Ectodermal cell (in vitro differentiated cells): Measurements from ENCODE around the gene AKAP11.

ENCODE experiments used
- H3K27ac ChIP-seq: 2 replicates; pipeline ENCODE4 v1.7.0; 2013; ENCODE audit warnings: mild to moderate bottlenecking, low read depth, low read length; ENCODE audit not compliant: insufficient read depth, poor library complexity, severe bottlenecking
- H3K27me3 ChIP-seq: 2 replicates; pipeline ENCODE4 v1.7.0; 2013; ENCODE audit warnings: mild to moderate bottlenecking, low read length; ENCODE audit not compliant: insufficient read depth, control insufficient read depth, poor library complexity, severe bottlenecking
- H3K36me3 ChIP-seq: one replicate; pipeline ENCODE4 v1.7.0; 2013; ENCODE audit warnings: low read length; ENCODE audit not compliant: control insufficient read depth, insufficient read depth
- H3K4me1 ChIP-seq: one replicate; pipeline ENCODE4 v1.7.0; 2013; ENCODE audit warnings: low read length; ENCODE audit not compliant: control insufficient read depth, insufficient read depth
- H3K4me3 ChIP-seq: 2 replicates; pipeline ENCODE4 v1.7.0; 2013; ENCODE audit warnings: low read depth, low read length, control low read depth; ENCODE audit not compliant: insufficient read depth
- H3K9me3 ChIP-seq: 2 replicates; pipeline ENCODE4 v1.7.0; 2013; ENCODE audit warnings: mild to moderate bottlenecking, low read length, moderate library complexity; ENCODE audit not compliant: control insufficient read depth
- WGBS, 2 experiments: methylation state at CpG; one replicate each; pipeline ENCODE4 v1.1.7; 2013; ENCODE audit warnings: missing lambda C conversion rate in 2 of 2; 5-methylcytosine and 5-hydroxymethylcytosine counted together

AKAP11 gene

DNA sequence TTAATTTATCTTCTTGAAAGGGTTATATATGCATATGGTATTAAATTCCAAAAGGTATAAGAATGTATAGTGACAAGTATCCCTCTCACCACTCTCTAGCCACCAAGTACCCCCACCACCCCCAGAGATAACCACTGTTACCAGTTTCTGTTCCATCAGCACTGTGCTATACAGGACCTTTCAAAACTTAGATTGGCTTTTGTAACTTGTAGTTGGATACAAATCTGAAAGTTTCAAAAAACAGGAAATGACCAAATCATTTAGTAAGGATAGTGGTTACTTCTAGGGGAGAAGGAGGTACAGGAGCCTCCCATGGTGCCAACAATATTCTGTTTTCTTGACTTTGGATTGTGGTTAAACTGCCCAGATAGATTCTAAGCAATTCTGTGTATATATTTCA lies 56.7 kb downstream of the AKAP11 start:
- Histone ChIP-seq H3K27ac (no peak overlapping the region), H3K4me3 (no peak overlapping the region)

DNA sequence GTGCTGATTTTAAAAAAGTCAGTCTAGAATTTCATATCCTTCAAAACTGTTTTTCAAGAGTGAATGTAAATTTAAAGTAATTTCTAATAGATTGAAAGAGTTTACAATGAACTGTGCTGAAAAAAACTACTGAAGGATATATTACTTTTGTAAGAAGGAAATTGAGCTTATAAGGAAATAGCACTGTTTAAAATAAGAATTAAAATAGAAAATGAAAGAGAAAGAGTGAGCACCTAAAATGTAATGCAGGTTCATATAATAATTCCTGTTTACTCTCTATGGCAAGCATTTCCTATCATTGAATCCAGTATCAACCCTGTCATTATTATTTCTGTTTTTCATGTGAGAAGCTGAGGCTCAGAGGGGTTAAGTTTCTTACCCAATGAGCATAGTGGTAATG lies 57.3 kb downstream of the AKAP11 start:
- H3K9me3 ChIP-seq = no peaks in the 10 kb centered on the region
- no peak overlapping the region for H3K27ac ChIP-seq
- H3K4me1 ChIP-seq = no peaks in the 10 kb centered on the region
- no peak overlapping the region for H3K4me3 ChIP-seq
- H3K27me3 ChIP-seq = no peaks in the 10 kb centered on the region
- no peaks in the 10 kb centered on the region for H3K36me3 ChIP-seq

More for the DNA sequence above, 56.7 kb downstream of the AKAP11 start:
- no peaks in the 10 kb centered on the region for H3K4me1 ChIP-seq
- no peaks in the 10 kb centered on the region for H3K27me3 ChIP-seq
- no peaks in the 10 kb centered on the region for H3K36me3 ChIP-seq
- no peaks in the 10 kb centered on the region for H3K9me3 ChIP-seq

DNA sequence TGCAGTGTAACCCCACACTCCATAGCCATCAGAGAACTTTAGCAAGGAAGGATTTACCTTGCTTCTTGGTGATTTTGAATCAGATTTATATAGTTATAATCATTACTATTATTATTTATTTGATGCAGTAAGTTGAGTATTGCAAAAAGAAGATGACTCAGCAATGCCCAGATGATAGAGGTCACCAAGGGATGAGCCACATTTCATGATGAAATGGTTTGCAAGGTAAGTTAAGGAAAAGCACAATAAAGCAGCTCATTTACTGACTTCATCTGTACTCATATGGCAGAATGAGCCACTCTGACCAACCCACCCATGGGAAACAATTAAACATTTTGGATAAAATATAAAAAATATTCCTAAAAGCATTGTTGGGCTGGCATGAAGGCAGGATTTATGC lies 59.1 kb downstream of the AKAP11 start:
- H3K36me3 ChIP-seq = no peaks in the 10 kb centered on the region
- no peak overlapping the region for H3K4me3 ChIP-seq
- no peaks in the 10 kb centered on the region for H3K9me3 ChIP-seq
- no peak overlapping the region for H3K27ac ChIP-seq
- no peaks in the 10 kb centered on the region for H3K4me1 ChIP-seq
- H3K27me3 ChIP-seq = no peaks in the 10 kb centered on the region

DNA sequence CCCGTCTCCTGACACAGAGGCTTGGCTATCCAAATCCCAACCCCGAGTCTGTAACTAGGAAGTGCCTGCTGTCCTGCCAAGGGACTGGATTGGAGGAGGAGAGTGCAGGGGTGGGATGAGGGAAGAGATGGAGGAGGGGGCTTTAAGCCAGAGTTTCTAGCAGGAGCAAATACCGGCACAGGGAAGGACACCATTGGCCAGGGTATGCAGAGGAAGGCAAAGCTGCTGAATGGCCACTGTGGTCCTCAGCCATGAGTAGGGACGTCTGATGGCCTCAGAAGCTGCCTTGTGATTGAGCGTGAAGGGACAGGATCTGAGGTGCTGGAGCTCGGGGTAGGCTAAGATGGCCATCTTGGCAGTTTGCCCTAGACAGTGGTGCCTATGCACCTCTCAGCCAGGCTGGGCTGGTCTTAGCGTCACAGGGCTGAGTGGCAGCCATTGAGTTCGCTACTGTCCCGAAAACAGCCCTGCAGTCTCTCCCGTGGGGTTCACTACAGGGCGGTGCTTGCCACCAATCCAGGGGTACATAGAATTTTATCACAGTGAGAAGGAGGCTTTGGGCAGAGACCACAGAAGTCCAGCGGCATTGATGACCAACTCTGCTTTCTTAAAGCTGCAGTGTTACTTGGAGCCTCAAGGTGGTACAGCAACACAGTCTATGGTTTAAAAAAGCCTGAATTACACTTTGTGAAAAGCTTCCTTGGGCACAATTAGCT lies 61.8 kb downstream of the AKAP11 start:
- Histone ChIP-seq H3K4me1 (no peaks in the 10 kb centered on the region), H3K27ac (no peak overlapping the region), H3K36me3 (no peaks in the 10 kb centered on the region), H3K9me3 (no peaks in the 10 kb centered on the region), H3K27me3 (no peaks in the 10 kb centered on the region), H3K4me3 (no peak overlapping the region)
- 79 to 81% methylated on average over 12 of the region's 12 CpGs for WGBS, 2 experiments

DNA sequence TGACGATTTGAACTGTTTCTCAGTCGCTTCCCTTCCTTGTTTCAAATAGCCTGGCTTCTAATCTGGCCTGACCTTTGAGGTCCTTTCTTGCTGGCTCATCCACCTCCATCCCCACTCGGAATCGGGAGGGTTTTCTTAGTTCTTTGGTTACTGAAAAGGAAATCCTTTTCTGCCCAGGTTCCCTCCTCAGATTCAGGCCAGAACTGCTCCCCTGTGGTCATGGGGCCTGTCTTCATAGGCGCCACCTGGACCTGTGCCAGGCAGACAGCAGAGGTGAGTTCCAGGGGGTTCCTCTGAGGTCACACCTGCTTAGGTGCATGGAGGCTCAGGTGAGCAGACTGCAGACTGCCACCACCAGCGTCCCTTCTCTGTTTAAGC lies 62.4 kb downstream of the AKAP11 start:
- no peaks in the 10 kb centered on the region for H3K9me3 ChIP-seq
- WGBS, 2 experiments = 53 to 65% methylated on average over 6 of the region's 6 CpGs
- H3K4me3 ChIP-seq = no peak overlapping the region
- no peaks in the 10 kb centered on the region for H3K4me1 ChIP-seq
- no peaks in the 10 kb centered on the region for H3K36me3 ChIP-seq
- no peak overlapping the region for H3K27ac ChIP-seq
- H3K27me3 ChIP-seq = no peaks in the 10 kb centered on the region

DNA sequence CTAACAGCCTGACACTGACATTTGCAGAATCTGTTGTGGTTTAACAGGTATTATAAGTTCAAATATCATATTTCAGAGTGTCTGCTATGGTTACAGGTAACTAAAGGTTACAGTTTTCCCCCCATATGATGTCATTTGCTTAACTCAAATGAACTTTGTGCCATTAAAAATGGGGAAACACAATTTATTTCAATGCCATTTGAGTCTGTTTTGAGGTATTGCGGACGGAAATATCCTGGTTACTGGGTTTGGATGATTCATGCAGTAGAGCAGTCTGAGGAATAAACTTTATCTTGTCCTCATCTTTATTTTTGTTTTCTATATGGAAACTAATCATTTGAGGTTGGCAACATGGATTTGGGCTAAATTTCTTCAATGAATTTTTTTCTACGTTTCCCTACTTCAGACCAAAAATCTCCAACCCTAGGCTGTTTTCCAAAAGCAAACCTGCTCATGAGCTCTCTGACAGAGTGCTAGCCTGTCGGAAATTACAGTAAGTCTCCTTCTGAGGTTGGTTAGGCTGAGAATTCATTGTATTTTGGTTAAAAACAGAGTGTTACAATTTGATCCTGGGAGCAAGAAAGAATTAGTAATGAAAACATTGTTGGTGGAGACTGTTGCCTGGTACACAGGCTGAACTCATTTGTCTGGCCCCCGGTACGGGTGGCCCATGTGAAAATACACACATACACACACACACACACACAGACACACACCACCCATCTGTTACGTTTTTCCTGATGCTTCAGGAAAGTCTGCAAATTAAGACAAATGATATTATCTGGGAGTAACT lies 66.1 kb downstream of the AKAP11 start:
- Histone ChIP-seq H3K4me3 (no peak overlapping the region), H3K27me3 (no peaks in the 10 kb centered on the region), H3K9me3 (no peaks in the 10 kb centered on the region), H3K36me3 (no peaks in the 10 kb centered on the region), H3K4me1 (no peaks in the 10 kb centered on the region), H3K27ac (no peak overlapping the region)
- WGBS, 2 experiments = 94 to 96% methylated on average over 6 of the region's 7 CpGs

DNA sequence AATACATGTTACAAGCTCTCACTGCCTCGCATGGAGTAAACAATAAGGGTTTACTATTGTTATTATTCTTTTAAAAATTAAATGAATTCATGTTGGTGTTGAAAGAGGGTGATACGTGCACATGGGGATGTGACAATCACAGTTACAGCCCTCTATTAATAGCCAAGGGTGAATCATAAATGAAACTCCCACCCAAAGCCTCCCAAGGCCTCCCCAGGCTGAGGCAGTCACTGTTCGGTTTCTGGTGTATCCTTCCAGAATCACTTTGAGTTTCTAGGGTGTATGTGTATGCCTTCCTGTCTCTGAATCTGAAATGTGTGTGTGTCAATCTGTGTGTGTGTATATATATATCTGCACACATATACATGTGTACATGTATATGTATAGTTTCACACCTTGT lies 73.4 kb downstream of the AKAP11 start:
- WGBS, 2 experiments = 90 to 100% methylated on average over 1 to 3 of the region's 3 CpGs
- no peaks in the 10 kb centered on the region for H3K9me3 ChIP-seq
- no peak overlapping the region for H3K4me3 ChIP-seq
- H3K27me3 ChIP-seq = no peaks in the 10 kb centered on the region
- H3K4me1 ChIP-seq = no peaks in the 10 kb centered on the region
- H3K36me3 ChIP-seq = no peaks in the 10 kb centered on the region
- no peak overlapping the region for H3K27ac ChIP-seq

DNA sequence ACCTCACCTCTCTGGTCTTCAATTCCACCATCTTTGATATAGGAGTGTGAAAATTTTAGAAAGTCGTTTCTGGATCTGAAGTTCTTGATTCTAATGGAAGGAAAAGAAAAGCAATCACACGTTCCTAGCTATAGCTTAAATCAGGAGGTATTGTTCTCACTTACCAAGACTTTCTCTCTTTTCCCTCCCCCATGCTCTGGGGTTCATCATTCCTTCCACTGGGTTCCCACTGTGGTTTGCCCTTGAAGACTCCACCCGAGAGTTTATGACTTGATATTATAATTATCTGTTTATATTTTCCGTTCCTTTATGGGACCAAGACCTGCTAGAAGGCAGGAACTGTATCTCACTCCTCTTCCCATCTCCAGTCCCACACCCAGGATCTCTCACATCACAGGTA lies 76.6 kb downstream of the AKAP11 start:
- H3K27ac ChIP-seq = no peak overlapping the region
- no peaks in the 10 kb centered on the region for H3K36me3 ChIP-seq
- H3K4me1 ChIP-seq = no peaks in the 10 kb centered on the region
- H3K9me3 ChIP-seq = no peaks in the 10 kb centered on the region
- no peak overlapping the region for H3K4me3 ChIP-seq
- WGBS, 2 experiments = 88 to 90% methylated on average over 2 to 3 of the region's 4 CpGs
- no peaks in the 10 kb centered on the region for H3K27me3 ChIP-seq

DNA sequence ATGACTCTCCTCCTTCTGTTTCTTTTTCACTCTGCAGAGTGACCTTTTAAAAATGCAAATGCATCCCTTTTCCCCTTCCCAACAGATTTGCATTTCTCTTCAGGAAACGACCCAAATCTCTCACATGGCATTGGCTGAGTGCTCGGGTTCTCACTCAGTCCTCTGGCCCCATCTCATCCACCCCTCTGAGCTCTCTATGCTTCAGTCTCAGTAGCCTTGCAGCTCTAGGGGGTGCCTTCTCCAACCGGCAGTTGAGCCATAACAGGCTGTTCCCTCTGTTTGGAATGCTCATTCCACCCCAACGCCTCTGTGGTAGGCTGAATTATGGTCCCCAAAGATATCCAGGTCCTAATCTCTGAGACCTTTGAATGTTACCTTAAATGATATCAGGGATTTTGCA lies 78.2 kb downstream of the AKAP11 start:
- 48 to 59% methylated on average over 4 of the region's 4 CpGs for WGBS, 2 experiments
- Histone ChIP-seq H3K9me3 (no peaks in the 10 kb centered on the region), H3K4me3 (no peak overlapping the region), H3K36me3 (no peaks in the 10 kb centered on the region), H3K27me3 (no peaks in the 10 kb centered on the region), H3K4me1 (no peaks in the 10 kb centered on the region), H3K27ac (no peak overlapping the region)

DNA sequence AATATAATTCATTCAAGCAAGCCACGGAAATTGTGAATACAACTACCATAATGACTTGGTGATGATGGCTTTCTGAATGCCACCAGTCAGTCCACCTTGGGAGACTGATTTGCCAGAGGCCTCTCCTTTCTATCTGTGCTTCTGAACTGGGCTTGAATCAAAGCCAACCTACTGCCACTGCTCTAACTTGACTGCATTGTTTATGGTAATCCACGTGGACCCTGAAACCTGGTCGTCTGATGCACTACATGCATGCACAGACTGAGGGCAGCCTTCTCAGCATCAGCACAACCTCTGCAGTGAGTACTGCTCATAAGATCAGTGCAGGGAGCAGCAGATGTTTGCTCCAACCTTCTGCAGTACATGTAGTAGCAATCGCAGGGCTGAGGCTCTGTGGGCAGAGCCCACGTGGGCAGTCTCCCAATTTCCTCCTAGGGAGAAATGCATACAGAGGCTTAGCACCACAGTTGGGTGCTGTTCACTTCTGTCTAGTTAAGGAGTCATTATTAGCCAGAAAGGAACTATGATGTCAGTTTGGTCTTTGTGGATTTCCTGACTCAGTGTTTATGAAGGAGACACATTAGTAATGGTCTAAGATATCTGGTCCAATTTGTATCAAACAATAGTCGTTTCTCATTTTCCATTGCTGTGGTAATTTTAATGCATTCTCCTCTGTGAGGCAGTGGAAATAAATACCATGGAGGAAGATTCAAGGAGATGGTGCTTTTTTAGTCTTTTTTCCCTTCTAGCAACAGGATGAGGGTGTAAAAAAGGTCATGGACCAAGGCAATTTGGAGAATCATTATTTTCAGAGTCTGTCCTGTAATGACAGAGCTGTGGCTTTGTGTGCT lies 82.5 kb downstream of the AKAP11 start:
- WGBS, 2 experiments = 56 to 61% methylated on average over 6 of the region's 6 CpGs
- H3K9me3 ChIP-seq = no peaks in the 10 kb centered on the region
- H3K27ac ChIP-seq = no peak overlapping the region
- H3K36me3 ChIP-seq = no peaks in the 10 kb centered on the region
- H3K4me3 ChIP-seq = no peak overlapping the region
- no peaks in the 10 kb centered on the region for H3K4me1 ChIP-seq
- H3K27me3 ChIP-seq = no peaks in the 10 kb centered on the region
